ENCODE measurements around the gene TTYH3.

Gene TTYH3

DNA sequence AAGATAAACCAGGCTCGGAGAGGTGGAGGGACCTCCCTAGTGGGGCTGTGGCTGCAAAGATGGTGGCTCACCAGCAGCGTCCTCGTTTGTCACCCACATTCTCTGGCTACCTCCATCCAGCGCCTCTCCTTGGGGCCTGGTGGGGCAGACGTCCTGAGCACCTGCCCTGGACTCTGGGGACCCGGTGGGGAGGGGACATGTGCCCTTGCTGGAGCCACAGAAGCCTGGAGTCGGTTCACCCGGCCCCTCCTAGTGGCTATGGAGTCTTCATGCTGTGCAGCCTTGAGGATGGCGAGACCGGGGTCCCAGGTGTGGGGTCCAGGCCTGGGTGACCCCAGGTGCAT is 14.5 kb downstream of the TTYH3 start:
- DNase-seq (ENCODE audit: low read depth), result no peak
- TF ChIP-seq, protein P1, sequence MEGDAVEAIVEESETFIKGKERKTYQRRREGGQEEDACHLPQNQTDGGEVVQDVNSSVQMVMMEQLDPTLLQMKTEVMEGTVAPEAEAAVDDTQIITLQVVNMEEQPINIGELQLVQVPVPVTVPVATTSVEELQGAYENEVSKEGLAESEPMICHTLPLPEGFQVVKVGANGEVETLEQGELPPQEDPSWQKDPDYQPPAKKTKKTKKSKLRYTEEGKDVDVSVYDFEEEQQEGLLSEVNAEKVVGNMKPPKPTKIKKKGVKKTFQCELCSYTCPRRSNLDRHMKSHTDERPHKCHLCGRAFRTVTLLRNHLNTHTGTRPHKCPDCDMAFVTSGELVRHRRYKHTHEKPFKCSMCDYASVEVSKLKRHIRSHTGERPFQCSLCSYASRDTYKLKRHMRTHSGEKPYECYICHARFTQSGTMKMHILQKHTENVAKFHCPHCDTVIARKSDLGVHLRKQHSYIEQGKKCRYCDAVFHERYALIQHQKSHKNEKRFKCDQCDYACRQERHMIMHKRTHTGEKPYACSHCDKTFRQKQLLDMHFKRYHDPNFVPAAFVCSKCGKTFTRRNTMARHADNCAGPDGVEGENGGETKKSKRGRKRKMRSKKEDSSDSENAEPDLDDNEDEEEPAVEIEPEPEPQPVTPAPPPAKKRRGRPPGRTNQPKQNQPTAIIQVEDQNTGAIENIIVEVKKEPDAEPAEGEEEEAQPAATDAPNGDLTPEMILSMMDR (IDR thresholded peaks at IDR 0.05; ENCODE audit: control insufficient read depth, extremely low read depth, insufficient read depth), result no peak
- no peak overlapping the region for H3K4me3 ChIP-seq (ENCODE audit: low read depth, low read length)

- no peak for DNase-seq (ENCODE audit: low read depth)
- TF ChIP-seq, protein P1 (IDR thresholded peaks at IDR 0.05; ENCODE audit: control insufficient read depth, extremely low read depth, insufficient read depth), result no peak
- H3K4me3 ChIP-seq (ENCODE audit: low read depth, low read length), result no peak overlapping the region
These were observed 15.1 kb downstream of the TTYH3 start for GRCh38 chr7:2646680-2647571.

- H3K4me3 ChIP-seq (ENCODE audit: low read depth, low read length), result no peak overlapping the region
- TF ChIP-seq, protein P1 (IDR thresholded peaks at IDR 0.05; ENCODE audit: control insufficient read depth, extremely low read depth, insufficient read depth), result no peak
- DNase-seq (ENCODE audit: low read depth), result no peak
These were observed 15.9 kb downstream of the TTYH3 start for GRCh38 chr7:2647594-2648172.

DNA sequence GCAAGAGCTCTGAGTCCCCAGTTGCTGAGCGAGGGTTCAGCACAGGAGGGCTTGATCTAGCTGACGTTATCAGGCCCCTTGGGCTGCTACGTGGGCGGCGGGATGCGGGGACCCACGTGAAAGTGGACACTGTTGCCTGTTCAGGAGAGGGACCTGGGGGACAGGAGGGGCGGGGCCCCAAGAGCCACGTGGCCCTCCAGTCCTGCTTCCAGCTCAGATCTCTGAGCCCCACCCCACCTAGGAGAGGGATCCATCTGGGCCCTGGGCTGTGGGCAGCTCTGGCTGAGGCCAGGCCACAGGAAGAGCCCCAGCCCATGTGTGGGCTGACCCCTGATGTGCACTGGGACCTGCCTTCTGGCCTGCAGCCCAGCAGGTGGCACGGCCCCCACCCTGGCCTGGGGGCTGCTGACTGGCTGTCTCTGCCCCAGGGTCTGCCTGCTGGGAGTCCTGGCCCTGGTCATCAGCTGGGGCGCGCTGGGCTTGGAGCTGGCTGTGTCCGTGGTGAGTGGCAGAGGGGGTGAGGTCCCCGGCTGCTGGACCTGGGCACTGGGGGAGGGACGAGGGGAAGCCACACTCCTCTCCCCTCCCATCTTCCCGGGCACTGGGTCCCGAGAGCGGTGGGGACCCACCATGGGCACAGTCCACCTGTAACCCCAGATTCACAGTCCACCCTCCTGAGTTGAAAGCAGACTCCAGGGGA is 17.5 kb downstream of the TTYH3 start:
- DNase-seq (ENCODE audit: low read depth), result no peak
- TF ChIP-seq, protein P1 (IDR thresholded peaks at IDR 0.05; ENCODE audit: control insufficient read depth, extremely low read depth, insufficient read depth), result no peak
- H3K4me3 ChIP-seq (ENCODE audit: low read depth, low read length), result no peak overlapping the region

DNA sequence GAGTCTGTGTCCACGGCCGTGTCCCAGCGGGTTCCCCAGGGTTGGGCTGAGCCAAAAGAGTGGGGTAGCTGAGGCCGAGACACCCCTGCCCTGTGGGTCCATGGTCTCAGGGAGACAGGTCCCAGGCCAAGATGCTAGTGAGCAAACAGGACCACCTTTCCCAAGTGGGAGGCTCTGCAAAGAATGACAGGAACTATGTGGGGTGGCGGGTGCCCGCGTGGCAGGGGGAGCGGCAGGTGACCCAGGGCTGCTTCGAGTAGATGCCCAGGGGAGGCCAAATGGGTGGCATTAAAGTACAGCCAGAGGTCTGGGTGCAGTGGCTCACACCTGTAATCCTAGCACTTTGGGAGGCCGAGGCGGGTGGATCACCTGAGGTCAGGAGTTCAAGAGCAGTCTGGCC is 18.2 kb downstream of the TTYH3 start:
- no peak for DNase-seq (ENCODE audit: low read depth)
- TF ChIP-seq, protein P1 (IDR thresholded peaks at IDR 0.05; ENCODE audit: control insufficient read depth, extremely low read depth, insufficient read depth), result no peak
- H3K4me3 ChIP-seq (ENCODE audit: low read depth, low read length), result no peak overlapping the region

GRCh38 chr7:2650451-2650850 is 18.7 kb downstream of the TTYH3 start:
- no peak overlapping the region for H3K4me3 ChIP-seq (ENCODE audit: low read depth, low read length)
- TF ChIP-seq, protein P1 (IDR thresholded peaks at IDR 0.05; ENCODE audit: control insufficient read depth, extremely low read depth, insufficient read depth), result no peak
- DNase-seq (ENCODE audit: low read depth), result no peak
